HEK293T (cell line): Measurements from ENCODE around the gene SNTG2.

ENCODE experiments used
- CTCF ChIA-PET: fragments of 350-600 bp; formaldehyde crosslinking; extraction: SDS; loops from one replicate; lab custom pipeline; 2021; ENCODE audit warnings: antibody characterized with exemption, inconsistent platforms; lab: Yijun Ruan, JAX
- POLR2A ChIA-PET: fragments of 350-600 bp; formaldehyde crosslinking; extraction: SDS; loops from one replicate; lab custom pipeline; 2020; ENCODE audit warnings: antibody characterized with exemption, inconsistent platforms; lab: Yijun Ruan, JAX
- DNase-seq: peaks from one replicate; pipeline ENCODE4 v3.0.0; 2012; ENCODE audit warnings: mixed read lengths; ENCODE audit errors: extremely low spot score
- ARNT ChIP-seq: fragments of 450-650 bp; IDR thresholded peaks from 2 replicates; pipeline ENCODE4 v1.6.1; 2017; ENCODE audit warnings: mild to moderate bottlenecking
- BHLHE40 ChIP-seq: fragments of 450-650 bp; IDR thresholded peaks from 2 replicates; pipeline ENCODE4 v1.6.1; 2016; ENCODE audit warnings: mild to moderate bottlenecking, moderate library complexity, borderline replicate concordance
- CTBP1 ChIP-seq: fragments of 450-650 bp; IDR thresholded peaks from 2 replicates; pipeline ENCODE4 v1.6.1; 2016; ENCODE audit warnings: borderline replicate concordance
- ELF4 ChIP-seq: fragments of 450-650 bp; IDR thresholded peaks from 2 replicates; pipeline ENCODE4 v1.6.1; 2017; ENCODE audit warnings: antibody characterized with exemption
- FOXA1 ChIP-seq: fragments of 450-650 bp; IDR thresholded peaks from 2 replicates; pipeline ENCODE4 v1.6.1; 2016; ENCODE audit warnings: mild to moderate bottlenecking
- FOXK2 ChIP-seq: fragments of 450-650 bp; IDR thresholded peaks from 2 replicates; pipeline ENCODE4 v1.6.1; 2016; ENCODE audit warnings: mild to moderate bottlenecking
- FOXM1 ChIP-seq: fragments of 450-650 bp; IDR thresholded peaks from 2 replicates; pipeline ENCODE4 v1.6.1; 2017; ENCODE audit warnings: mild to moderate bottlenecking, borderline replicate concordance
- HDGF ChIP-seq: fragments of 450-650 bp; IDR thresholded peaks from 2 replicates; pipeline ENCODE4 v1.6.1; 2017; ENCODE audit warnings: antibody characterized with exemption, borderline replicate concordance
- L3MBTL2 ChIP-seq: fragments of 450-650 bp; conservative IDR thresholded peaks from 2 replicates; pipeline ENCODE4 v1.6.1; 2016; ENCODE audit warnings: mild to moderate bottlenecking
- LEF1 ChIP-seq: fragments of 450-650 bp; IDR thresholded peaks from 2 replicates; pipeline ENCODE4 v1.6.1; 2017; ENCODE audit warnings: mild to moderate bottlenecking, borderline replicate concordance
- NFRKB ChIP-seq: fragments of 450-650 bp; IDR thresholded peaks from 2 replicates; pipeline ENCODE4 v1.6.1; 2016; ENCODE audit warnings: mild to moderate bottlenecking, moderate library complexity
- SP1 ChIP-seq: fragments of 450-650 bp; IDR thresholded peaks from 2 replicates; pipeline ENCODE4 v1.6.1; 2017
- SUZ12 ChIP-seq: fragments of 450-650 bp; IDR thresholded peaks from 2 replicates; pipeline ENCODE4 v1.6.1; 2016; ENCODE audit warnings: mild to moderate bottlenecking
- TARDBP ChIP-seq: fragments of 450-650 bp; IDR thresholded peaks from 2 replicates; pipeline ENCODE4 v1.6.1; 2016
- ZNF384 ChIP-seq: fragments of 450-650 bp; IDR thresholded peaks from 2 replicates; pipeline ENCODE4 v1.6.1; 2016
- TF ChIP-seq, protein P1 (sequence below): fragments of 450-650 bp; IDR thresholded peaks from 2 replicates; pipeline ENCODE4 v1.6.1; 2016

Gene SNTG2

DNA sequence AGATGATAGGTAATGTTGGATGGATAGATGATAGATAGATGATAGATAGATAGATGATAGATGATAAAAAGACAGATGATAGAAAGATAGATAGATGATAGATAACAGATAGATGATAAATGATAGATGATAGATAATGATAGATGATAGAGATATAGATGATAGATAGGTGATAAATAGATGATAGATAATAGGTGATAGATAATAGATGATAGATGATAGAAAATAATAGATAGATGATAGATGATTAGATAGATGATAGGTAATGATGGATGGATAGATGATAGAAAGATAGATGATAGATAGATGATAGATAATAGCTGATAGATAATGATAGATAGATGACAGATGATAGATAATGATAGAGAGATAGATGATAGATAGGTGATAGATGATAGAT lies 31.0 kb upstream of the SNTG2 start:
- DNase-seq = no peak
- ChIA-PET CTCF (no interaction called here), POLR2A (no interaction called here)
- TF ChIP-seq FOXM1 = no peak
- TF ChIP-seq FOXK2 = no peak
- no peak for TF ChIP-seq CTBP1
- TF ChIP-seq ZNF384 = no peak
- no peak for TF ChIP-seq SUZ12
- TF ChIP-seq NFRKB = no peak
- no peak for TF ChIP-seq L3MBTL2
- TF ChIP-seq SP1 = no peak
- TF ChIP-seq TARDBP = no peak

DNA sequence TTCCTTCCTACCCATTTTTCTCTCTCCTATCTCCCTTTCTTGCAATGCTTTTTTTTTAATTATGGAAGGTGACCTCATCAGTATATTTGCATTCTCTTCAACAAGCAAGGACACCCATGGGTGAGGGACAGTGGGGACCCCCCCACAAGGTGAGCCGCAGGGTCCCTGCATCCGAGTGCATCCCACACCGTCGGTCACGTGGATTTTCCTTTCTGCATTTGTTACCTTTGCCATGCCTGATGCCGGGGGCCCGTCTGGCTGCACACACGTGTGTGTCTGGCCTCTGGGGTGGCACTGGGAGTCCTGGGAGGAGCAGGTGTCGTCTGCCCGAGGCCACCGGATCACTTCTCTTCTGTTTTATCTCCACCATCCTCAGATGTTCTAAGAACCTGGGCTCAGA lies 30.1 kb upstream of the SNTG2 start:
- DNase-seq = no peak
- ChIA-PET POLR2A (no interaction called here), CTCF (no interaction called here)
- TF ChIP-seq ELF4 = no peak
- TF ChIP-seq LEF1 = no peak
- TF ChIP-seq CTBP1 = no peak
- no peak for TF ChIP-seq BHLHE40
- TF ChIP-seq ARNT = no peak
- TF ChIP-seq FOXA1 = no peak
- TF ChIP-seq TARDBP = no peak
- TF ChIP-seq L3MBTL2 = no peak

DNA sequence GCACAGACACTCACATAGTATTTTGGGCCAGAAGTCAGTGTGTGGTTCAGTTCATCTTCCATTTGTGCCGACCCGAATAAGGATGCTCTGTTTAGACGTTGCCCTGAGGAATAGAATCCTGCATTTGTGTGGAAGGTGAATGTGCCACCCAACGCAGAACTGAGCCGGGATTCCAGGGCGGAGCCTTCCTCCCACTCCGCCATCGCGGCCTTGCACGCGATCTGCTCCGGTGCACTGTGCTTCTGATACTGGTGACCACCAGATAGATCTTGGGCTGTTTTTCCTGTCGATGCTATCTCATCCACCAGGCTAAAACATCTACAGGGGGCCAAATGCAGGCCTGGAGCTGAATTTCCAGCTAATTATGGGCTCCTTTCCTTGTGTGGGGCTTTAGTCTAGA lies 29.6 kb upstream of the SNTG2 start:
- no peak for DNase-seq
- POLR2A ChIA-PET = no interaction called here
- CTCF ChIA-PET = no interaction called here
- TF ChIP-seq ELF4 = no peak
- no peak for TF ChIP-seq ZNF384
- TF ChIP-seq BHLHE40 = no peak
- TF ChIP-seq NFRKB = no peak
- TF ChIP-seq FOXA1 = no peak
- no peak for TF ChIP-seq ARNT
- TF ChIP-seq TARDBP = no peak
- TF ChIP-seq LEF1 = no peak
- no peak for TF ChIP-seq FOXM1
- no peak for TF ChIP-seq L3MBTL2
- no peak for TF ChIP-seq CTBP1
- TF ChIP-seq, protein P1, sequence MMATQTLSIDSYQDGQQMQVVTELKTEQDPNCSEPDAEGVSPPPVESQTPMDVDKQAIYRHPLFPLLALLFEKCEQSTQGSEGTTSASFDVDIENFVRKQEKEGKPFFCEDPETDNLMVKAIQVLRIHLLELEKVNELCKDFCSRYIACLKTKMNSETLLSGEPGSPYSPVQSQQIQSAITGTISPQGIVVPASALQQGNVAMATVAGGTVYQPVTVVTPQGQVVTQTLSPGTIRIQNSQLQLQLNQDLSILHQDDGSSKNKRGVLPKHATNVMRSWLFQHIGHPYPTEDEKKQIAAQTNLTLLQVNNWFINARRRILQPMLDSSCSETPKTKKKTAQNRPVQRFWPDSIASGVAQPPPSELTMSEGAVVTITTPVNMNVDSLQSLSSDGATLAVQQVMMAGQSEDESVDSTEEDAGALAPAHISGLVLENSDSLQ = no peak
- no peak for TF ChIP-seq HDGF

DNA sequence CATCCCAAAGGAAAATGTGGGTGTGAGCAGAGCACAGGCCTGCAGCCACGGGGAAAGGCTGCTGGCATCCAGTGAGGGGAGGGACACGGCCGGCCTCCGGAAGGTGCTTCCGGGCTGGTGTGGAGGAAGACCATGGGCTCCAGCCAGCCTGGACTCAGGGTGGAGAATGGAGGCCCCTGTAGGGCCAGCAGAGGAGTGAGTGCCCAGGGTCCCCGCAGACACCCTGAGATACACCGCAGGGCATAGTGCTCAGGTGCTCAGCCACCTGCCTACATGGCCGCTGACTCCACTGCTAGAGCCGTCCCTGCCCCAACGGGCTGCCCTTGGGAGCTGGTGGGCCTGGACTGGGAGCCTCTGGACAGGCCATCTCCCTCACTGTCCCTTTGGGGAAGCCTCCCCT lies 28.5 kb upstream of the SNTG2 start:
- POLR2A ChIA-PET = no interaction called here
- no peak for DNase-seq
- CTCF ChIA-PET = no interaction called here
- TF ChIP-seq SP1 (no peak), ARNT (no peak), FOXM1 (no peak), CTBP1 (no peak), L3MBTL2 (no peak), TARDBP (no peak), FOXK2 (no peak), BHLHE40 (no peak), ZNF384 (no peak), SUZ12 (no peak), HDGF (no peak), ELF4 (no peak), NFRKB (no peak), FOXA1 (no peak), LEF1 (no peak)
- TF ChIP-seq, protein P1 = no peak

DNA sequence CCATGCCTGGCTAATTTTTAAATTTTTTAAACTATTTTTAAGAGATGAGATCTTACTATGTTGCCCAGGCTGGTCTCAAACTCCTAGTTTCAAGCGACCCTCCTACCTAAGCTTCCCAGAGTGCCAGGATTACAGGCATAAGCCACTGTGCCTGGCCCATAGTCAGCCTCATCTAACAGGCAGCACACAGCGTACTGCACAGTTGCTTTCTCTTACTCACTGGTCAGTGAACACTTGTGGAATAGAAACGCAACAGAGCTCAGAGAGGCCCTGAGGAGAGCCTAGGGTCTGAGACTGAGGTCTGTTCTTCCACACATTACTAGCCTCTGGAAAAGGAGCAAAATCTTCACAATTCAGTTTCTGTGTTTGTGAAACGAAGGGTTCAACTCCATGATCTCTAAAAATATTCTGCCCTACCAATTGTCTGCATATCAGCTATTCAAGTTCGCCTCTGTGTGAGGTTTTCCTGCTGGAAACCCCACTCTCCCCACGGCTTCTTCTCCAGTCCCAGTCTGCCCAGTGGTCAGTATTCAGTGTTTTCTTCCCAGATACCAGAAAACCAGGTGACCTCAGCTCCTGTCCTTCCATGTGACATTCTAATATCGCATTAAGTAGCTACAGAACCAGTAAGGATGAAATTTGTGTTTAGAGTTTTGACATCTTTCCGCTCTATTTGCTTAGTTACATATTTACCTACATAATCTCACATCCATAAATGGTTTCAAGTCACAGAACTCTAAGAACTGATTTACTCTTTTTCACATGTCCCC lies 26.6 kb upstream of the SNTG2 start:
- DNase-seq = no peak
- no peak for TF ChIP-seq CTBP1
- TF ChIP-seq L3MBTL2 = no peak
- TF ChIP-seq HDGF = no peak
- TF ChIP-seq, protein P1 = no peak
- no peak for TF ChIP-seq LEF1
- TF ChIP-seq ARNT = no peak
- no peak for TF ChIP-seq ELF4
- no peak for TF ChIP-seq ZNF384
- TF ChIP-seq NFRKB = no peak
- TF ChIP-seq FOXM1 = no peak
- TF ChIP-seq FOXA1 = no peak
- TF ChIP-seq SUZ12 = no peak
- no peak for TF ChIP-seq FOXK2
- TF ChIP-seq BHLHE40 = no peak
- TF ChIP-seq SP1 = no peak
- TF ChIP-seq TARDBP = no peak
- CTCF ChIA-PET = no interaction called here
- POLR2A ChIA-PET = no interaction called here

DNA sequence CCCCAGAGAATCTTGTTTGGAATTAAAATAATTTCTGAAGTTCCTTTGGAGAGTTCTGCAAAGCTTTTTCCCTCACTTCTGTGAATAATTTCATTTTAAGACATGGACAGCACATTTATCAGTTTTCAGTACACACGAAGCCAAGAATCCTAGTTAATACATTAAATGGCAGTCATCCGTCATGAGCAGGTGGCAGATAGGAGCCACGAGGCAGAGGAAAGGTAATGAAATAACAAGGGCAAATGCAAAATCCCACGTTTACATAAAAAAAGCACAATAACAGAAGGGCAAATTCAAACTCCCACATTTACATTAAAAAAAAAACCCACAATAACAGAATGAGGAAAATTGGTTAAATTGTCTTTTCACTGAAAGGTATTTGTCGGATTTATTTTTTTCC lies 25.9 kb upstream of the SNTG2 start:
- TF ChIP-seq BHLHE40 (no peak), FOXK2 (no peak), TARDBP (no peak), SP1 (no peak), ELF4 (no peak), SUZ12 (no peak)
- TF ChIP-seq, protein P1 = no peak
- CTCF ChIA-PET = no interaction called here

More for the DNA sequence above, 25.9 kb upstream of the SNTG2 start:
- POLR2A ChIA-PET = no interaction called here
- no peak for DNase-seq
